HL-60 (cell line): Measurements from ENCODE around the gene METTL16.

ENCODE experiments used
- CTCF ChIP-seq: IDR thresholded peaks from one replicate; pipeline ENCODE4 v1.5.1; 2011; ENCODE audit warnings: low read length, control low read depth, inconsistent platforms; ENCODE audit not compliant: insufficient read depth
- GABPA ChIP-seq: IDR thresholded peaks from 2 replicates; pipeline ENCODE4 v1.6.1; 2012; ENCODE audit warnings: low read depth
- POLR2AphosphoS5 ChIP-seq: IDR thresholded peaks from 2 replicates; pipeline ENCODE4 v1.6.1; 2012; ENCODE audit warnings: low read depth
- REST ChIP-seq: IDR thresholded peaks from 2 replicates; pipeline ENCODE4 v1.6.1; 2012; ENCODE audit warnings: low read depth; ENCODE audit not compliant: insufficient replicate concordance

DNA sequence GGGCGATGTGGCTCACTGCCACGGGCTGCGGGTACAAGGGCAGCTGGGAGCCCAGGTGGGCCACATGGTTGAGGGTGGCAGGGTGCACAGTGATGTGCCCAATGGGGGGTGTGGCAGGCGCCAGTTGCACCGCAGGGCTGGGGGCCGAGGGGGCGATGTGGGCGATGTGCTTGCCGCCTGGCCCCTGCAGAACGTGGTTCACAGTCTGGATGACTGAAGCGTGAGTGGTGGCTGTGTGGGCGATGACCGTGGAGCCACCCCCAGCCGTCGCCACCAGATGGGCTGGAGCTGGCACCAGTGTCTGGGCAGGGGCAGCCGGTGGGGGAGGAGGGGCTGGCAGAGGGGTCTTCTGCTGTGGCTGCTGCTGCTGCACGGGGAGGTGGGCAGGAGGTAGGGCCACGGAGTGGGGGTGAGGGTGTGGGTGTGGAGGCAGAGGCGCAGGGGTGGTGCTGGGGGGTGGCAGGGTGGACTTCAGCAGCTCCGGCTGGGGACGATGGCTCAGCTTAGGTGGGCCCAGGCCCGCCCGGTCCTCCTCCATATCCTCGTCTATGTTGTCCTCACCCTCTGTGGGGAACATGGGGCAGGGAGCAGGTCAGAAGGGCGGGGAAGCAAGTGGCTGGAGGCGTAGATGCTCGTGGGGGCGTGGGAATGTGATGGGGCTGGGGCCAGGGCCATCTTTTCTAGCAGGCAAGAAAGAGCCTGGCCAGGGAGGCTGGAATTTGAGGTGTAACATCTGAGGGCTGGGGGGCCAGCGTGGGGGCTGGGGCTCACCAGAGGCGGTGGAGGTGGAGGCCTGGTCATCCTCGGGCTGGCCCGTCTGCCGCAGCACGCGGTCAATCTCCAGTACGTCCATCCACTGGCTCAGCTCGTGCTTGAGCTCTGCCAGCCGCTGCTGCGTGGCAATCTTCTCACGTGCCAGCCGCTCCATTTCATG is 124.3 kb downstream of the METTL16 start:
- no peak for TF ChIP-seq CTCF
- no peak for TF ChIP-seq GABPA
- no peak for TF ChIP-seq POLR2AphosphoS5
- no peak for TF ChIP-seq REST
